ENCODE measurements around the gene DYRK2.

- TF ChIP-seq YY1 (IDR thresholded peaks at IDR 0.05; ENCODE audit: low read depth) (no peak), TEAD4 (IDR thresholded peaks at IDR 0.05) (no peak), REST (IDR thresholded peaks at IDR 0.05; ENCODE audit: low read depth) (no peak)
These were observed 47.4 kb downstream of the DYRK2 start for GRCh38 chr12:67695974-67696373.

All from Ishikawa (cell line).